ENCODE results near the gene AGAP9. TPM values are rescaled to one million over a fixed set of nuclear protein-coding genes. Genes with fewer than 3 reads are reported as not detected.
"Not testable (repeated sequence)": the region's sequence is repeated elsewhere in the genome, so short reads cannot be mapped to it uniquely, and the experiment has no call there.

AGAP9 gene
- 11.8 and 12.0 TPM in 2 replicates for total RNA-seq (2014; rRNA removed; shearing (Covaris generic); ENCODE audit: low replicate concordance)

GRCh38 chr10:47523475-47523874 is at the start of gene AGAP9:
Gene AGAP9, minus strand, starts transcription at chr10:47523638. Its CDS starts 112 bp downstream, at chr10:47523526.
- not testable (repeated sequence) for H3K79me2 ChIP-seq (ENCODE audit: low read length); H4K20me1 ChIP-seq (ENCODE audit: insufficient read depth, low read depth, low read length)

GRCh38 chr10:47571138-47571912 is 47.9 kb upstream of the AGAP9 start:
- not testable (repeated sequence) for H3K79me2 ChIP-seq (ENCODE audit: low read length); H3K9ac ChIP-seq (ENCODE audit: low read length); H4K20me1 ChIP-seq (ENCODE audit: insufficient read depth, low read depth, low read length); H3K36me3 ChIP-seq (ENCODE audit: insufficient read depth, low read length); H3K9me3 ChIP-seq (ENCODE audit: low read length); H3K4me2 ChIP-seq (ENCODE audit: low read depth, low read length, poor library complexity, severe bottlenecking); H2AFZ ChIP-seq (ENCODE audit: low read length); DNase-seq; H3K27ac ChIP-seq (ENCODE audit: low read length); H3K27me3 ChIP-seq (ENCODE audit: low read length); H3K9me2 ChIP-seq (replicated peaks; ENCODE audit: insufficient read depth, low read length); H3K4me3 ChIP-seq (ENCODE audit: low read length); H3K4me1 ChIP-seq (ENCODE audit: low read length)

More at GRCh38 chr10:47523475-47523874, at the start of gene AGAP9:
- not testable (repeated sequence) for H3K27ac ChIP-seq (ENCODE audit: low read length); H3K4me3 ChIP-seq (ENCODE audit: low read length); H3K9me2 ChIP-seq (replicated peaks; ENCODE audit: insufficient read depth, low read length); H2AFZ ChIP-seq (ENCODE audit: low read length); H3K9ac ChIP-seq (ENCODE audit: low read length); DNase-seq; H3K4me1 ChIP-seq (ENCODE audit: low read length); H3K9me3 ChIP-seq (ENCODE audit: low read length); H3K4me2 ChIP-seq (ENCODE audit: low read depth, low read length, poor library complexity, severe bottlenecking); H3K36me3 ChIP-seq (ENCODE audit: insufficient read depth, low read length); H3K27me3 ChIP-seq (ENCODE audit: low read length)

GRCh38 chr10:47566757-47567156 is 43.3 kb upstream of the AGAP9 start:
- H3K4me2 ChIP-seq (ENCODE audit: low read depth, low read length, poor library complexity, severe bottlenecking); H3K36me3 ChIP-seq (ENCODE audit: insufficient read depth, low read length); H3K9me2 ChIP-seq (replicated peaks; ENCODE audit: insufficient read depth, low read length); H3K27me3 ChIP-seq (ENCODE audit: low read length); H3K9me3 ChIP-seq (ENCODE audit: low read length); H3K4me3 ChIP-seq (ENCODE audit: low read length); H3K27ac ChIP-seq (ENCODE audit: low read length); DNase-seq; H2AFZ ChIP-seq (ENCODE audit: low read length); H3K4me1 ChIP-seq (ENCODE audit: low read length); H4K20me1 ChIP-seq (ENCODE audit: insufficient read depth, low read depth, low read length); H3K79me2 ChIP-seq (ENCODE audit: low read length); H3K9ac ChIP-seq (ENCODE audit: low read length): not testable (repeated sequence)

- not testable (repeated sequence) for DNase-seq; H3K9ac ChIP-seq (ENCODE audit: low read length)
Measured at GRCh38 chr10:47566108-47566699, 42.8 kb upstream of the AGAP9 start.

GRCh38 chr10:47565517-47565920 is 42.1 kb upstream of the AGAP9 start:
- H3K9me2 ChIP-seq (replicated peaks; ENCODE audit: insufficient read depth, low read length); H3K4me2 ChIP-seq (ENCODE audit: low read depth, low read length, poor library complexity, severe bottlenecking); DNase-seq; H3K4me3 ChIP-seq (ENCODE audit: low read length); H3K4me1 ChIP-seq (ENCODE audit: low read length); H3K9me3 ChIP-seq (ENCODE audit: low read length); H3K9ac ChIP-seq (ENCODE audit: low read length); H4K20me1 ChIP-seq (ENCODE audit: insufficient read depth, low read depth, low read length); H3K27ac ChIP-seq (ENCODE audit: low read length); H3K27me3 ChIP-seq (ENCODE audit: low read length); H2AFZ ChIP-seq (ENCODE audit: low read length); H3K36me3 ChIP-seq (ENCODE audit: insufficient read depth, low read length); H3K79me2 ChIP-seq (ENCODE audit: low read length): not testable (repeated sequence)

More at GRCh38 chr10:47566108-47566699, 42.8 kb upstream of the AGAP9 start:
- H3K4me3 ChIP-seq (ENCODE audit: low read length); H2AFZ ChIP-seq (ENCODE audit: low read length); H4K20me1 ChIP-seq (ENCODE audit: insufficient read depth, low read depth, low read length); H3K36me3 ChIP-seq (ENCODE audit: insufficient read depth, low read length); H3K4me2 ChIP-seq (ENCODE audit: low read depth, low read length, poor library complexity, severe bottlenecking); H3K79me2 ChIP-seq (ENCODE audit: low read length); H3K27me3 ChIP-seq (ENCODE audit: low read length); H3K27ac ChIP-seq (ENCODE audit: low read length); H3K9me2 ChIP-seq (replicated peaks; ENCODE audit: insufficient read depth, low read length); H3K9me3 ChIP-seq (ENCODE audit: low read length); H3K4me1 ChIP-seq (ENCODE audit: low read length): not testable (repeated sequence)

GRCh38 chr10:47564953-47565352 is 41.5 kb upstream of the AGAP9 start:
- H3K4me2 ChIP-seq (ENCODE audit: low read depth, low read length, poor library complexity, severe bottlenecking); H3K9me2 ChIP-seq (replicated peaks; ENCODE audit: insufficient read depth, low read length); H3K9ac ChIP-seq (ENCODE audit: low read length); H4K20me1 ChIP-seq (ENCODE audit: insufficient read depth, low read depth, low read length); H3K4me3 ChIP-seq (ENCODE audit: low read length); DNase-seq; H3K27ac ChIP-seq (ENCODE audit: low read length); H3K27me3 ChIP-seq (ENCODE audit: low read length); H3K79me2 ChIP-seq (ENCODE audit: low read length); H2AFZ ChIP-seq (ENCODE audit: low read length); H3K36me3 ChIP-seq (ENCODE audit: insufficient read depth, low read length); H3K9me3 ChIP-seq (ENCODE audit: low read length); H3K4me1 ChIP-seq (ENCODE audit: low read length): not testable (repeated sequence)

GRCh38 chr10:47564318-47564717 is 40.9 kb upstream of the AGAP9 start:
- not testable (repeated sequence) for H2AFZ ChIP-seq (ENCODE audit: low read length)

GRCh38 chr10:47560452-47560851 is 37.0 kb upstream of the AGAP9 start:
- H3K4me2 ChIP-seq (ENCODE audit: low read depth, low read length, poor library complexity, severe bottlenecking); H3K4me3 ChIP-seq (ENCODE audit: low read length); H4K20me1 ChIP-seq (ENCODE audit: insufficient read depth, low read depth, low read length); H3K9me2 ChIP-seq (replicated peaks; ENCODE audit: insufficient read depth, low read length); H3K9me3 ChIP-seq (ENCODE audit: low read length); H3K4me1 ChIP-seq (ENCODE audit: low read length); H3K9ac ChIP-seq (ENCODE audit: low read length); H2AFZ ChIP-seq (ENCODE audit: low read length); H3K79me2 ChIP-seq (ENCODE audit: low read length); DNase-seq; H3K27ac ChIP-seq (ENCODE audit: low read length); H3K27me3 ChIP-seq (ENCODE audit: low read length); H3K36me3 ChIP-seq (ENCODE audit: insufficient read depth, low read length): not testable (repeated sequence)

More at GRCh38 chr10:47564318-47564717, 40.9 kb upstream of the AGAP9 start:
- H3K9me3 ChIP-seq (ENCODE audit: low read length); H3K4me3 ChIP-seq (ENCODE audit: low read length); H3K27me3 ChIP-seq (ENCODE audit: low read length); H3K9me2 ChIP-seq (replicated peaks; ENCODE audit: insufficient read depth, low read length); H3K27ac ChIP-seq (ENCODE audit: low read length); H3K79me2 ChIP-seq (ENCODE audit: low read length); H3K4me2 ChIP-seq (ENCODE audit: low read depth, low read length, poor library complexity, severe bottlenecking); DNase-seq; H3K36me3 ChIP-seq (ENCODE audit: insufficient read depth, low read length); H3K9ac ChIP-seq (ENCODE audit: low read length); H3K4me1 ChIP-seq (ENCODE audit: low read length); H4K20me1 ChIP-seq (ENCODE audit: insufficient read depth, low read depth, low read length): not testable (repeated sequence)
